Suppressor macrophage treated with lipopolysaccharide for 1 hour (primary cell): ENCODE results near the gene SNRNP27.
"Not testable (repeated sequence)": the region's sequence is repeated elsewhere in the genome, so short reads cannot be mapped to it uniquely, and the experiment has no call there.

Experiments
- DNase-seq, 3 donors: peaks; one replicate each; pipeline ENCODE4 v3.0.0-alpha.2; 2020 to 2022

The SNRNP27 gene

GRCh38 chr2:69893684-69894551 lies at the start of gene SNRNP27:
Gene SNRNP27 (plus strand): TSS chr2:69893956. CDS start chr2:69893985, 29 bp downstream.
- DNase-seq = peak; percentile 77 to 82 (median 82)

- DNase-seq = no peak
Observed at GRCh38 chr2:69843993-69844392, 49.8 kb upstream of the SNRNP27 start.

GRCh38 chr2:69844560-69844959 lies 49.2 kb upstream of the SNRNP27 start:
- no peak for DNase-seq

- no peak for DNase-seq
Observed at GRCh38 chr2:69846182-69847067, 47.3 kb upstream of the SNRNP27 start.

- no peak for DNase-seq
Observed at GRCh38 chr2:69847068-69847828, 46.5 kb upstream of the SNRNP27 start.

GRCh38 chr2:69848186-69848790 lies 45.5 kb upstream of the SNRNP27 start:
- DNase-seq = no peak

- no peak for DNase-seq
Observed at GRCh38 chr2:69858261-69858660, 35.5 kb upstream of the SNRNP27 start.

- no peak for DNase-seq
Observed at GRCh38 chr2:69863298-69863697, 30.5 kb upstream of the SNRNP27 start.

- DNase-seq = no peak
Observed at GRCh38 chr2:69888451-69888850, 5.3 kb upstream of the SNRNP27 start.

GRCh38 chr2:69889302-69889701 lies 4.5 kb upstream of the SNRNP27 start:
- no peak for DNase-seq

GRCh38 chr2:69890881-69891280 lies 2.9 kb upstream of the SNRNP27 start:
- no peak for DNase-seq

- peak in 1 of 3 donors; percentile 19 for DNase-seq
Observed at GRCh38 chr2:69892838-69893424, 825 bp upstream of the SNRNP27 start.

- not testable (repeated sequence) for DNase-seq
Observed at GRCh38 chr2:69894737-69895136, 981 bp downstream of the SNRNP27 start.

GRCh38 chr2:69902213-69902922 lies 8.6 kb downstream of the SNRNP27 start:
- DNase-seq = peak; percentile 74 to 84 (median 75)

- no peak for DNase-seq
Observed at GRCh38 chr2:69907216-69907615, 13.5 kb downstream of the SNRNP27 start.

- DNase-seq = peak; percentile 76 to 89 (median 86)
Observed at GRCh38 chr2:69911985-69912563, 18.3 kb downstream of the SNRNP27 start.

- DNase-seq = peak; percentile 100
Observed at GRCh38 chr2:69914164-69914949, 20.6 kb downstream of the SNRNP27 start.

- DNase-seq = peak; percentile 41 to 50 (median 43)
Observed at GRCh38 chr2:69914950-69915945, 21.5 kb downstream of the SNRNP27 start, which contains the start of gene MXD1. Gene MXD1 (plus strand): TSS chr2:69915109. CDS start chr2:69915331, 222 bp downstream.

- DNase-seq = no peak
Observed at GRCh38 chr2:69916106-69916505, 22.4 kb downstream of the SNRNP27 start.
